Tibial nerve (tissue), 4 donors: ENCODE results near the gene PDE8B. TPM values are rescaled to one million over a fixed set of nuclear protein-coding genes. Genes with fewer than 3 reads are reported as not detected.

Experiments
- DNase-seq, 2 donors: peaks; one replicate each; pipeline ENCODE4 v3.0.0-alpha.2; 2019; ENCODE audit warnings: low spot score in 2 of 2
- H3K27ac ChIP-seq, 4 donors: fragments of 200-600 bp; sonication (generic) in 3 of 4; one replicate each; pipeline ENCODE4 v1.5.1; 2017 to 2019; ENCODE audit warnings: mild to moderate bottlenecking in 1 of 4
- H3K27me3 ChIP-seq, 2 donors: fragments of 200-600 bp; sonication (generic) in 1 of 2; one replicate each; pipeline versions ENCODE4 v1.5.1 to v1.6.0; 2017 to 2019
- H3K36me3 ChIP-seq, 3 donors: fragments of 200-600 bp; sonication (generic); one replicate each; pipeline ENCODE4 v1.5.1; 2018 to 2019
- H3K4me1 ChIP-seq, 4 donors: fragments of 200-600 bp; sonication (generic) in 3 of 4; one replicate each; pipeline ENCODE4 v1.5.1; 2017 to 2019
- H3K4me3 ChIP-seq, 4 donors: fragments of 200-600 bp; sonication (generic) in 3 of 4; one replicate each; pipeline ENCODE4 v1.5.1; 2017 to 2019; ENCODE audit warnings: mild to moderate bottlenecking in 1 of 4, moderate library complexity in 1 of 4
- H3K9me3 ChIP-seq, 4 donors: fragments of 200-600 bp; sonication (generic) in 3 of 4; one replicate each; pipeline ENCODE4 v1.5.1; 2017 to 2019
- EP300 ChIP-seq, 2 donors: sonication (generic); formaldehyde crosslinking; IDR thresholded peaks; one replicate each; pipeline ENCODE4 v1.6.1; 2017; ENCODE audit warnings: antibody characterized with exemption in 2 of 2, mild to moderate bottlenecking in 1 of 2
- POLR2A ChIP-seq, 2 donors: fragments of 450-650 bp; IDR thresholded peaks; one replicate each; pipeline ENCODE4 v1.6.1; 2017; ENCODE audit warnings: antibody characterized with exemption in 2 of 2, mild to moderate bottlenecking in 2 of 2, moderate library complexity in 2 of 2
- WGBS, 2 donors: methylation state at CpG; one replicate each; pipeline ENCODE4 v1.1.5; 2018; 5-methylcytosine and 5-hydroxymethylcytosine counted together
- total RNA-seq, 4 donors: library from RNA; depleted of rRNA; stranded (reverse); fragments of >200 nt; gene quantifications; one replicate each; pipeline ENCODE4 v1.1.0, GENCODE V29; 2016
- TF ChIP-seq, protein P1 (sequence below), 5 experiments: fragments of 200-600 bp in 3 of 5; fragments of 450-650 bp in 2 of 5; sonication (generic) in 3 of 5; IDR thresholded peaks; one replicate each; pipeline ENCODE4 v1.5.1; 2016 to 2019; ENCODE audit warnings: antibody characterized with exemption in 5 of 5, mild to moderate bottlenecking in 3 of 5, moderate library complexity in 2 of 5

Gene PDE8B
- total RNA-seq, 4 donors from 2014 or later = 6.3 to 8.8 (median 7.2) TPM

DNA sequence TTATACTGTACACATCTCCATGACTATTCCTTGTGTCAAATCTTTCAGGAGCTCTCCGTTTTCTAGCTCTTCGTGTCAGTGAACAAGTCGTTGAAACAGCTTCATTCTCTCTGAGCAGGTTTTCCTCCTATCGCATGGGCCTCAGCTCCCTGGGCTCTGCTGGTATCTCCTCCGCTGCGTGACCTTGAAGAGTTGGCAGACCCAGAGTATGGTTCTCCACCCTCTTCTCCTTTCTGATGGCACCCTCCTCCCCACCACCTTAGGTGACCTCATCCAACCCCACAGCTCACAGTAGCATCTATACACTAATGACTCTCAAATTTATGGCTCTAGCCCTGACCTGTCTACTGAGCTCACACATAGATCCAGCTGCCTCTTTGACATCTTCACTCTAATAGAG lies 36.0 kb upstream of the PDE8B start:
- no peaks in the 10 kb centered on the region for H3K4me1 ChIP-seq
- no peak overlapping the region for H3K27ac ChIP-seq
- TF ChIP-seq, protein P1, sequence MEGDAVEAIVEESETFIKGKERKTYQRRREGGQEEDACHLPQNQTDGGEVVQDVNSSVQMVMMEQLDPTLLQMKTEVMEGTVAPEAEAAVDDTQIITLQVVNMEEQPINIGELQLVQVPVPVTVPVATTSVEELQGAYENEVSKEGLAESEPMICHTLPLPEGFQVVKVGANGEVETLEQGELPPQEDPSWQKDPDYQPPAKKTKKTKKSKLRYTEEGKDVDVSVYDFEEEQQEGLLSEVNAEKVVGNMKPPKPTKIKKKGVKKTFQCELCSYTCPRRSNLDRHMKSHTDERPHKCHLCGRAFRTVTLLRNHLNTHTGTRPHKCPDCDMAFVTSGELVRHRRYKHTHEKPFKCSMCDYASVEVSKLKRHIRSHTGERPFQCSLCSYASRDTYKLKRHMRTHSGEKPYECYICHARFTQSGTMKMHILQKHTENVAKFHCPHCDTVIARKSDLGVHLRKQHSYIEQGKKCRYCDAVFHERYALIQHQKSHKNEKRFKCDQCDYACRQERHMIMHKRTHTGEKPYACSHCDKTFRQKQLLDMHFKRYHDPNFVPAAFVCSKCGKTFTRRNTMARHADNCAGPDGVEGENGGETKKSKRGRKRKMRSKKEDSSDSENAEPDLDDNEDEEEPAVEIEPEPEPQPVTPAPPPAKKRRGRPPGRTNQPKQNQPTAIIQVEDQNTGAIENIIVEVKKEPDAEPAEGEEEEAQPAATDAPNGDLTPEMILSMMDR (IDR thresholded peaks at IDR 0.05) = no peak
- TF ChIP-seq EP300 (IDR thresholded peaks at IDR 0.05) (no peak), POLR2A (IDR thresholded peaks at IDR 0.05) (no peak)
- no peaks in the 10 kb centered on the region for H3K9me3 ChIP-seq
- H3K36me3 ChIP-seq = no peaks in the 10 kb centered on the region
- H3K4me3 ChIP-seq = no peak overlapping the region
- H3K27me3 ChIP-seq = peaks cover 0 to 7% of the 10 kb centered on the region in 2 donors
- DNase-seq = no peak
- 85 to 89% methylated on average over 6 of the region's 6 CpGs for WGBS, 2 donors

DNA sequence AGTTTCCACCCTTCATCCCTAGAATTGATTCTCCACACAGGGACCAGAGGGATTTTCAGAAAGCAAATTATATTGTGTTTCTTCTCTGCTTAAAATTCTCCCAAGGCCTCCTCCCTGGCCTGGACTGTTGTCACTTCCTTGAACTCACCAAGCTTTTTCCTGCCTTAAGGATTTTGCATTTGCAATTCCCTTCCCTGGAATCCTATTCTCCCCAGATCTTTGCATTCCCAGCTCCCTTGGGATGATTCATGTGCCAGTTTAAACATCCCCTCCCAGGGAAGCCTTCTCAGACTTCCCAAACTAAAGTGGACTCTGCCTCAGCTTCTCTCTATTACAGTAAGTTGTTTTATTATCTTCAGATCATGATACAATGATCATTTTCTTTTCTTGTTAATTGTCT lies 35.2 kb upstream of the PDE8B start:
- H3K4me3 ChIP-seq = no peak overlapping the region
- peaks cover 0 to 6% (median 4%) of the 10 kb centered on the region in 4 donors for H3K4me1 ChIP-seq
- no peaks in the 10 kb centered on the region for H3K36me3 ChIP-seq
- no peak for DNase-seq
- H3K9me3 ChIP-seq = no peaks in the 10 kb centered on the region
- H3K27ac ChIP-seq = no peak overlapping the region
- peaks cover 0 to 14% of the 10 kb centered on the region in 2 donors for H3K27me3 ChIP-seq
- TF ChIP-seq, protein P1 (IDR thresholded peaks at IDR 0.05) = no peak
- TF ChIP-seq POLR2A (IDR thresholded peaks at IDR 0.05) = no peak

DNA sequence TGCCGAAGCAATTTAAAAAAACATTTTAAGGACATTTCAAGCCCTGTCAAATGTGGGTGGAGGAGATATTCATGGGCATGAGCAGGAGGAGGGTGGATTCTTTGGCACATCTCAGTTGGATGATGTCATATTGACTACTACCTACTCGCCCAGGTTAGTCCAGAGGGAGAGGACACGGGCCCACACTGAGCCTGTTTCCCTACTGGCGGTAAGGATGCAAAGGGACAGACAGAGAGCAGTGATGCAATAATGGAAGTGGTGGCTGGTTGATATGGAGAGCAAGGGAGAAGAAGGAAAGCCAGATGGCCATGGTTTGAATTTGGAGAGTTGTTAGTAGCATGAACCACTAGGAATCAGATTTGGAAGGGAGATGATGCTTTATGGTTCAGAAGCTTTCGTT lies 34.1 kb upstream of the PDE8B start:
- Histone ChIP-seq H3K27me3 (peaks cover 0 to 26% of the 10 kb centered on the region in 2 donors), H3K9me3 (no peaks in the 10 kb centered on the region), H3K36me3 (no peaks in the 10 kb centered on the region), H3K4me1 (peaks cover 0 to 17% (median 13%) of the 10 kb centered on the region in 4 donors), H3K27ac (no peak overlapping the region), H3K4me3 (no peak overlapping the region)
- WGBS, 2 donors = 92 to 93% methylated on average over 5 of the region's 5 CpGs
- no peak for DNase-seq
- TF ChIP-seq EP300 (IDR thresholded peaks at IDR 0.05) = no peak
- TF ChIP-seq, protein P1 (IDR thresholded peaks at IDR 0.05) = no peak
- no peak for TF ChIP-seq POLR2A (IDR thresholded peaks at IDR 0.05)

GRCh38 chr5:77177576-77177975 lies 32.9 kb upstream of the PDE8B start:
- Histone ChIP-seq H3K27ac (no peak overlapping the region), H3K4me1 (peaks cover 0 to 23% (median 13%) of the 10 kb centered on the region in 4 donors), H3K9me3 (no peaks in the 10 kb centered on the region), H3K36me3 (no peaks in the 10 kb centered on the region), H3K4me3 (no peak overlapping the region), H3K27me3 (peaks cover 0 to 30% of the 10 kb centered on the region in 2 donors)
- 90 to 95% methylated on average over 5 of the region's 5 CpGs for WGBS, 2 donors
- TF ChIP-seq, protein P1 (IDR thresholded peaks at IDR 0.05) = no peak
- TF ChIP-seq POLR2A (IDR thresholded peaks at IDR 0.05) = no peak
- no peak for TF ChIP-seq EP300 (IDR thresholded peaks at IDR 0.05)
- no peak for DNase-seq

DNA sequence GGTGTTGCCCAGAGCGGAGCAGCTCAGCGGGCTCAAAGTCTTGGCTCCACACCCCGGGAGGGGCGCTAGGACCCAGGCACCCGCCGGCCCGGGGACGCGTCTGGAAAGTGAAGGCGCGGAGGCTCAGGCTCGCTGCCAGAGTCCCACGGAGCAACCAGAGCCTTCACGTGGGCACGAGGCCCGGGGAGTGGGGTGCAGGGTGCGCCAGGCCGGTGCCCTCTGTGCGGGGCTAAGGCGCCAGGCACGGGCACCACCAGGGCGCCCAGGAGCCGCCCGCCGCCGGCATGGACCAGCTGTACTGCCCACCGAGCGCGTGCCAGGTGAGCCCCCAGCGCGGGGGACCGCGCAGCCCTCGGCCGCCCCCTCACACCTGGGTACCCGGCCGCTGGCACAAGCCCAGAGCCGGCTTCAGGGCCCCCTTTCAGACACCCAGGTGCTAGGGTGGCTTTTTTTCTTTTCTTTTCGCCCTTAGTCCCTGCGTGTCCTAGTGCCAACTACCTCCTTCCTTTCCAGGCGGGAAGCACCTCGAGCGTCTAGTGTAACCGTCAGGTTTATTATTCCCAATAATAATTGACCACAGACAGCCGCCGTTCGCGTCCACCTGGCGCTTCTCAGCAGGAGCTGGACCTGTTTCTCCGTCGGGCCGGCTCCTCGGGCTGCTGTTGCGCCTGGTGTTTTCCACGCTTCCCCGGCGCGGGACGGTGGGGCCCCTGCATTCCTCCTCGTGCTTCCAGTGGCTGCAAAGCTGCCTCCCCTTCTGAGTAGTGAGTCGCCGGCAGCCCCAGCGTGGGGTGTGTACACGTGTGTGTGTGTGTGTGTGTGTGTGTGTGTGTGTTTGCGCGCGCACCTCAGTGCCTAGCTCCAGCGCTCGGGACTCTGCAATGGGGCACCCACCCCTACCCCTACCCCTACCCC lies 30.1 kb upstream of the PDE8B start:
- Histone ChIP-seq H3K4me3 (peak overlapping the region; percentile 21 to 52 (median 34)), H3K27ac (no peak overlapping the region), H3K36me3 (no peaks in the 10 kb centered on the region), H3K4me1 (peaks cover 0 to 23% (median 13%) of the 10 kb centered on the region in 4 donors), H3K27me3 (peaks cover 0 to 30% of the 10 kb centered on the region in 2 donors), H3K9me3 (no peaks in the 10 kb centered on the region)
- TF ChIP-seq, protein P1 (IDR thresholded peaks at IDR 0.05) = no peak
- TF ChIP-seq POLR2A (IDR thresholded peaks at IDR 0.05) = no peak
- no peak for TF ChIP-seq EP300 (IDR thresholded peaks at IDR 0.05)
- no peak for DNase-seq
- WGBS, 2 donors = 2 to 4% methylated on average over 37 to 54 of the region's 69 CpGs
